Measurements from ENCODE around the gene ERC2.

The ERC2 gene

DNA sequence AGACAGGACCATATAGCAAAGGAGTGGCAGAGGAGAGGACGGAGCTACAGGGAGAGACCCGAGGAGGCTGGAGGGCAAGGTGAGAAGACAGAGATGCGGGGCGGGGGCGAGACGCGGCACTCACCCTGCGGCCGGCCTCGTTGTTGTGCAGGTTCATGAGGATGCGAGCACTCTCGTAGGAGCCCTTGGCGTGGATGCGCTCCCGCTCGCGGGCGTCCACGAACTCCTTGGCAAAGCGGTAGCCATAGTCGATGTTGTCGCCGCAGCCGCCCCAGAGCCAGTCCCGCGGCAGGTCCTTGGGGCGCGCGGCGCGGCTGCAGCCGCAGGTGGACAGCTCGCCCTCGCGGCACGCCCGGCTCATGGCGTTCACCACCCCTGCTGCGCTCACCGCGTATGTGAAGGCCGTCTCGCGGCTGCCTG lies 994.0 kb downstream of the ERC2 start:
- DNase-seq (ENCODE audit: low spot score), result no peak

DNA sequence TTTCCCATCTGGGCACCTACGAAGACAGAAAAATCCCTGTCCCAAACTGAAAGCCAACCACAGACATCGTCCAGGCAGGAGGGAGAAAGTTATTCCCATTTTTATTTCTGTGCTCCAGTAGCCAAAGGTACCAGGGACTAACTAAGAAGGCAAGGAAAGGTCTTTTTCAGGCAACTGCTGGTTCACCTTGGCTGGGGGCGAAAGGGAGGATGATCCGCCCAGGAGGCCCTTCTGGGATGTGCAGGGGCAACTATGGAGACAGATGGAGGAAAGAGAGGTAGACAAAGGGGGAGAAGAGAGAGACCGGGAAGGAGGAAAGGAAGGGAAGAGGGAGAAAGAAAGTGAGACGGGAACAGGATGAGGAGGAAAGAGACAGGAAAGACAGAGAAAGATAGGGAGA lies 994.5 kb downstream of the ERC2 start:
- DNase-seq (ENCODE audit: low spot score), result no peak

DNA sequence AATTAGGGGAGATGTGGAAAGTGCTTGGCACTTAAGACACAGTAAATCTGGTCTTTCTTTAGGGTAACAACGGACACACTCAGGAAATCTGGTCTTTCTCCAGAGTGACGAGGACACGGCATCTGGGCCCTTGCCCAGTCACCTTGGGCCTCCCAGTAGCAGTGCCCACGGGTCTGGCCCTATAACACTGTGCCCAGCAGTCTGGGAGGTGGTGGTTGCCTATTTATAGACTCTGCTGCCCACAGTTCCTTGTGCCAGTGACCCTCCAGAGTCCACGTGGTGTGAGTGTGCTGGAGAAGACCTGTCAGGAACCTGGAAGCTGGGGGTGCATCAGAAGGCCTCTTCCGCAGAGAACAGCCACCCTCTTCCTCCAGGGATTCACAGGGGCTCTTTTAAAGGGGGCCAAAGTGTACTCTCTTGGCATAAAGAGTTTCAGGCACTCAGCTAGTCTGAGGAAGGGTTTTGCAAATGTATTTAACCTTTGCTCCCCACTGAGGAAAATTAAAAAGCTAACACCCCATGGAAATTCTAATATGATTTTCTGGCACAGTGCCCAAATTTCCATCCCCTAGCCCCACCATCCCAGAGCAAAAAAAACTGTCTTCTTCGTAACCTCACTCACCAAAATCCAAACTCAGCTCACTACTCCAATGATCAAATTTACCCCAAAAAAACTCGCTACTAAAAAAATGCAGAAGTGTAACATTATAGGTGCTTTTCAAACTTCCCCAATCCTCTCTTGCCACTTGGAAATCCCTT lies 996.6 kb downstream of the ERC2 start:
- DNase-seq (ENCODE audit: low spot score), result no peak

DNA sequence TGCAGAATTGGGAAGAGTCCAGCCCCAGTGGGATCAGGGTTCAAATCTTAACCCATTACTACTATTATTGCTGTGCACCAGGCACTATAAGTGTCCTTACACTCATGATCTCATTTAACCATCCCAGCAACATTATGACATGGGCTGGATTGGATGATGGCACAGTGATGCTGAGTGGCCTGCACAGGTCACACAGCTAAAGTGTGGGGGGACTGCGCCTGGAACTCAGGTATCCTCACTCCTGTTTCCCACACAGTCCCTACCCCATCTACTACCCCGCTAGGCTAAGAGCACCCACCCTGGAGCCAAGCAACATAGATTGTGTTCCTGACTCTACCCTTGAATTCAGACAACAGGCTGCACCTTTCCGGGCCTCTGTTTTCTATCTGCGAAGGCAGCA lies 997.2 kb downstream of the ERC2 start:
- no peak for DNase-seq (ENCODE audit: low spot score)

DNA sequence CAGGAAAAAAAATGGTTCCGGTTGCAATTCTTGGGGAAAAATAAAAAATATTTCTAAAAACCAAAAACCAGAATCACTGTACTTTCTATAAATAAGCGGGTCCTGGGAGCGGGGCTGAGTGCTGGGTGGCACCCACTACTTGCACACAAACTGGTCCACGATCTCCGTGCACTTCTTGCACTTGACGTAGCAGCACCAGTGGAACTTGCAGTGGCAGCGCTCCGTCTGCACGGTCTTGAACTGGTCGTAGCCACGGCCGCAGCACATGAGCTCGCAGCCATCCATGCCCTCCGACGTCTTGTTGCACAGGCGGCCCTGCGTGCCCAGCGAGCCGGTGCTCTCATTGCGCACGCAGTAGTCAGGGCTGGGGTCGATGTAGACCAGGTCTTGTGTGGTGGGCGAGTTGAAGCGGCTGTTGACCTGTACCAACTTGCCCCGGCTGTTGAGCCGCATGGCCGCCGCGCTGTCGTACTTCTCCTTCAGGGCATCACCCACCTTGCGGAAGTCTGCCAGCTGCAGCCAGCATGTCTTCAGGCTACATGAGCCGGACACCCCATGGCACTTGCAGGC lies 998.2 kb downstream of the ERC2 start:
- no peak for DNase-seq (ENCODE audit: low spot score)

DNA sequence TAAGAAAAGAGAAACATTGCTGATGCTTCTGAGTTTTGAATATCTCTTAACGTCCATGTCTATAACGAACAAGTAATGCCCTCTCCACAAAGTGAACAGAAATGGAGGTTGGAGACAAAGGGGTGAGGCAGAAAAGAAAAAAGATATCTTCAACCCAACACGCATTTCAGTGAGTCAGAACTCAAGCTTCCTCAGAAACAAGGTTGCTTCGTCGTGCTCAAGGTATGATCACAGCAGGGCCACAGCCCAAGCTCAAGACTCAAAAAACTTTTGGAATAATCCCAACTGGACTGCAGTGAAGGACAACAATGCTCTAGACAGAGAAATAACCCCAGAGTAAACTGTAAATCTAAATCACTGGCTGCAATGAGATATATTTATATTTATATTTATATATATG lies 1000.0 kb downstream of the ERC2 start:
- DNase-seq (ENCODE audit: low spot score), result no peak

DNA sequence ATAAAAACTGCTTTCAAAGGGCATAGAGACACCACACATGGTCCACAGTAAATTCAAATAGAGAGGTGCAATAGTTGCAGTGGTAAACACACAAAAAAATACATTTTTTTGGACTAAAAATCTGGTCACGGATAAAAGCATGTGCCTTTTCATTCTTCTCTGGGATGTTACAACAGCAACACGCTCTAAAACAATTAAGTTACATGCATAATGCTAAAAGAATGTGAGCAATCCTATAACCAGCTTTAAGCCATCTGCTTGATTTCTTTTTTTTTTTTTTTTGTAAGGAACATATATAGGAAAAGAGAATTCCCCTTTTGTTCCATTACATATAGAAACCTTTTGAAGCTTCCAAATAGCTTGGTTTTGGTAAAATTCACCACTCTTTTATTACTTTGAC lies 1001.2 kb downstream of the ERC2 start:
- DNase-seq (ENCODE audit: low spot score), result no peak

DNA sequence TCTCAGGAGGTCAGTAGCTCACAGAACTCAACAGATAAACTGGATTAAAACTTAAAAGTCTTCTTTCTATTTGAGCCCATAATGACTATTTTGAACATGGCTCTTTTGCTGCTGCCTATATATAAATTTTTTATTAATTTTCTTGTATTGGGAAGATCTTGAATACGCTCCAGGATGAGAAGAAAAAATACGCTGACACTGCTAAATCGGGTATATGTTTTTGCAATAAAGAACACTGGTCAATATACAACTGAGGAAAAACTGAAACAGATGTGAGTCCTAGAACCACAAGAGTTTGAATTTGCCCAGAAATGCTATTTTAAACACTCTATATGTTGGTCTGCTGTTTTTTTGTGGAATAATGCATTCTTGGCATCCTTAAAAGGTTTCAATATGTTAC lies 1001.7 kb downstream of the ERC2 start:
- no peak for DNase-seq (ENCODE audit: low spot score)

DNA sequence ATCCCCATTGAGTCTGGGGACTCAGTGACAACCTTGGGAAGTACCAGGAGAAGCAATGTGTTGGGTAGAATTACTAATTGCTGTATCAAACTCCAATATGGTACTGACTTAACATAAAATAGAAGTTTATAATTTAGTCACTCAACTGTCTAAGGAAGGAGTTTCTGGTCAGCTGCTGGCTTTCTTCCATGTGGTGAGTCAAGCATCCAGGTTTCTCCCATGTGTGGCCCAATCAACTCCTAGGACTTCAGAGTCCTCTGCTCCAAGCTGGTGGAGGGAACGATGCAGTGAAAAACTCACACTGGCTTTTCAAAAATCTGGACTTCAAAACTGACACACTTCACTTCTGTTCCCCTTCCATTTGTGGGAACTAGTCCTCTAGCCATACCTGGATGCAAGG lies 1006.4 kb downstream of the ERC2 start:
- no peak for DNase-seq (ENCODE audit: low spot score)

DNA sequence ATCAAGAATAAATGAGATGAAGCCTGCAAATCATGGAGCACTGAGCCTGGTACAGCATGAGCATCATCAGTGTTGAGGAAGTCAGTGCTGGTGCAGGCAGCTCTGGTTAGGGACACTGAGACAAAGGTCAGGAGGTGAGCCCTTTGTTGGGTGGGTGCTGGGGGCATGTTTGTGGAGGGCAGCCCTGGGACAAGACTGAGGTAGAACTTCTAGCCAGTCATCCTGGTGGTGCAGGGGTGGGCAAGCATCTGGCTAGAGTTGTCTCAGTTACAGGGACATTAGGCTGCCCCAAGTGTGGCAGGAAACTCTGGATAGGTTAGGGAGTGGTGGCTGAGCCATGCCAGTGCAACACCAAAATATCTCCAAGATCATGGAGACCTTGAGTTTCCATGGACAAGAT lies 1008.4 kb downstream of the ERC2 start:
- DNase-seq (ENCODE audit: low spot score), result no peak

Measured in globus pallidus (tissue), 1 donor.